Liver (tissue), 3 donors: Measurements from ENCODE around the gene IBA57.

Experiments
- CTCF ChIP-seq: fragments of 150-350 bp; IDR thresholded peaks from 2 replicates; pipeline ENCODE4 v1.5.1; 2017; ENCODE audit warnings: improper control_type of control experiment, low read depth, low read length; ENCODE audit not compliant: missing input control
- EGR1 ChIP-seq, 2 donors: IDR thresholded peaks; 2 replicates each; pipeline ENCODE4 v1.6.1; 2016 to 2018; ENCODE audit warnings: antibody characterized with exemption in 2 of 2, low read depth in 2 of 2
- FOXA1 ChIP-seq: IDR thresholded peaks from 2 replicates; pipeline ENCODE4 v1.6.1; 2016; ENCODE audit warnings: antibody characterized with exemption
- RAD21 ChIP-seq, 2 donors: IDR thresholded peaks; 2 replicates each; pipeline ENCODE4 v1.6.1; 2016; ENCODE audit warnings: antibody characterized with exemption in 2 of 2, mild to moderate bottlenecking in 2 of 2
- TAF1 ChIP-seq: conservative IDR thresholded peaks from 2 replicates; pipeline ENCODE4 v1.6.1; 2016; ENCODE audit warnings: antibody characterized with exemption, mild to moderate bottlenecking
- YY1 ChIP-seq: IDR thresholded peaks from 2 replicates; pipeline ENCODE4 v1.6.1; 2016; ENCODE audit warnings: antibody characterized with exemption, mild to moderate bottlenecking
- TF ChIP-seq, protein P1 (sequence below): IDR thresholded peaks from 2 replicates; pipeline ENCODE4 v1.6.1; 2016; ENCODE audit warnings: antibody characterized with exemption
- donor health status: healthy.
- donor health status: healthy.

- TF ChIP-seq CTCF, result no peak
- no peak for TF ChIP-seq YY1
- TF ChIP-seq EGR1 (IDR thresholded peaks at IDR 0.05; ENCODE audit: low read depth in 2 of 2), result no peak
- TF ChIP-seq TAF1, result no peak
- TF ChIP-seq FOXA1, result no peak
- no peak for TF ChIP-seq RAD21 (IDR thresholded peaks at IDR 0.05)
- TF ChIP-seq, protein P1, sequence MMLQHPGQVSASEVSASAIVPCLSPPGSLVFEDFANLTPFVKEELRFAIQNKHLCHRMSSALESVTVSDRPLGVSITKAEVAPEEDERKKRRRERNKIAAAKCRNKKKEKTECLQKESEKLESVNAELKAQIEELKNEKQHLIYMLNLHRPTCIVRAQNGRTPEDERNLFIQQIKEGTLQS, result no peak
Measured at GRCh38 chr1:228226956-228227791, 61.6 kb downstream of the IBA57 start.
